PC-3 (cell line): Measurements from ENCODE around the gene SERPINB3.

Experiments used
- CTCF ChIP-seq: fragments of 300-600 bp; sonication (generic); conservative IDR thresholded peaks from 2 replicates; pipeline ENCODE4 v1.5.1; 2017; ENCODE audit warnings: antibody characterized with exemption, low read depth, mild to moderate bottlenecking, low read length
- EZH2 ChIP-seq: fragments of 300-600 bp; sonication (generic); IDR thresholded peaks from one replicate; pipeline ENCODE4 v1.6.1; 2017; ENCODE audit warnings: antibody characterized with exemption, mild to moderate bottlenecking, low read length; ENCODE audit not compliant: unreplicated experiment
- EZH2phosphoT487 ChIP-seq: fragments of 300-600 bp; sonication (generic); IDR thresholded peaks from 2 replicates; pipeline ENCODE4 v1.6.1; 2018; ENCODE audit warnings: mild to moderate bottlenecking, antibody characterized with exemption, low read length, borderline replicate concordance

GRCh38 chr18:63705401-63705800, 43.7 kb upstream of the SERPINB3 start:
- TF ChIP-seq CTCF (no peak), EZH2 (no peak), EZH2phosphoT487 (no peak)
